AG04450 (cell line): Measurements from ENCODE around the gene MS4A1. TPM values are rescaled to one million over a fixed set of nuclear protein-coding genes. Genes with fewer than 3 reads are reported as not detected.
"Not testable (repeated sequence)": the region's sequence is repeated elsewhere in the genome, so short reads cannot be mapped to it uniquely, and the experiment has no call there.

ENCODE experiments used
- CTCF ChIA-PET: fragments of 300-600, 350-600 bp; formaldehyde crosslinking; extraction: SDS; loops from one replicate; lab custom pipeline; 2022; ENCODE audit warnings: antibody characterized with exemption, inconsistent platforms; lab: Charles Lee
- POLR2A ChIA-PET: fragments of 350-600 bp; formaldehyde crosslinking; extraction: SDS; loops from one replicate; lab custom pipeline; 2021; ENCODE audit warnings: antibody characterized with exemption, inconsistent platforms; lab: Yijun Ruan, JAX
- DNase-seq: peaks from one replicate; pipeline ENCODE4 v3.0.0-alpha.2; 2011; ENCODE audit warnings: low read depth, low spot score
- H3K27ac ChIP-seq: one replicate; pipeline ENCODE4 v1.5.1; 2012; ENCODE audit warnings: low read depth, low read length, control low read depth
- H3K27me3 ChIP-seq: one replicate; pipeline ENCODE4 v1.6.0; 2012; ENCODE audit warnings: low read length; ENCODE audit not compliant: control insufficient read depth, insufficient read depth
- H3K4me3 ChIP-seq: 2 replicates; pipeline ENCODE4 v1.5.1; 2011; ENCODE audit warnings: mild to moderate bottlenecking, low read depth, low read length, control low read depth
- H3K9me3 ChIP-seq: 2 replicates; pipeline ENCODE4 v1.5.1; 2012; ENCODE audit warnings: low read length; ENCODE audit not compliant: control insufficient read depth, insufficient read depth
- CTCF ChIP-seq: IDR thresholded peaks from 2 replicates; pipeline ENCODE4 v1.5.1; 2011; ENCODE audit warnings: low read depth, low read length, control low read depth, inconsistent platforms
- polyA plus RNA-seq: library from polyadenylated mRNA; depleted of rRNA; stranded (reverse); fragments of >200 nt; gene quantifications from 2 replicates; pipeline ENCODE4 v1.2.3, GENCODE V29; 2011

MS4A1 gene
- polyA plus RNA-seq, 1 experiment: not detected

- no peak for TF ChIP-seq CTCF
- CTCF ChIA-PET: no interaction called here
- Histone ChIP-seq H3K27ac (no peak overlapping the region), H3K27me3 (no peaks in the 10 kb centered on the region), H3K9me3 (no peaks in the 10 kb centered on the region; the same call in 1 of the 2 replicates), H3K4me3 (no peak overlapping the region)
- DNase-seq: no peak
- POLR2A ChIA-PET: no interaction called here
Measured at GRCh38 chr11:60431251-60431650, 24.4 kb upstream of the MS4A1 start.

GRCh38 chr11:60433401-60433800 is 22.2 kb upstream of the MS4A1 start:
- DNase-seq: no peak
- ChIA-PET CTCF (no interaction called here), POLR2A (no interaction called here)
- H3K27me3 ChIP-seq: no peaks in the 10 kb centered on the region
- H3K9me3 ChIP-seq: no peaks in the 10 kb centered on the region; the same call in 1 of the 2 replicates
- TF ChIP-seq CTCF: no peak
- no peak overlapping the region for H3K4me3 ChIP-seq
- H3K27ac ChIP-seq: no peak overlapping the region

GRCh38 chr11:60447070-60447469 is 8.6 kb upstream of the MS4A1 start:
- H3K9me3 ChIP-seq: peaks cover 4% of the 10 kb centered on the region; the same call in 1 of the 2 replicates
- no peaks in the 10 kb centered on the region for H3K27me3 ChIP-seq
- POLR2A ChIA-PET: no interaction called here
- DNase-seq: no peak
- H3K27ac ChIP-seq: no peak overlapping the region
- H3K4me3 ChIP-seq: no peak overlapping the region
- TF ChIP-seq CTCF: no peak
- CTCF ChIA-PET: no interaction called here

- ChIA-PET POLR2A (no interaction called here), CTCF (no interaction called here)
- no peak for DNase-seq
- Histone ChIP-seq H3K4me3 (no peak overlapping the region), H3K27me3 (no peaks in the 10 kb centered on the region), H3K9me3 (peaks cover 4% of the 10 kb centered on the region; the same call in 1 of the 2 replicates), H3K27ac (no peak overlapping the region)
- no peak for TF ChIP-seq CTCF
Measured at GRCh38 chr11:60447846-60448245, 7.8 kb upstream of the MS4A1 start.

- DNase-seq, H3K27ac ChIP-seq, CTCF ChIA-PET, H3K27me3 ChIP-seq, H3K4me3 ChIP-seq, POLR2A ChIA-PET: not testable (repeated sequence)
- peaks cover 11% of the 10 kb centered on the region for H3K9me3 ChIP-seq
Measured at GRCh38 chr11:60451185-60451584, 4.5 kb upstream of the MS4A1 start.

GRCh38 chr11:60454212-60454611 is 1.4 kb upstream of the MS4A1 start:
- no peak for DNase-seq
- Histone ChIP-seq H3K27me3 (peaks cover 2% of the 10 kb centered on the region), H3K9me3 (peaks cover 11% of the 10 kb centered on the region), H3K4me3 (no peak overlapping the region), H3K27ac (no peak overlapping the region)
- TF ChIP-seq CTCF: no peak
- ChIA-PET CTCF (no interaction called here), POLR2A (no interaction called here)
